ENCODE data around the gene VPS37D. TPM values are rescaled to one million over a fixed set of nuclear protein-coding genes. Genes with fewer than 3 reads are reported as not detected.

Gene VPS37D
- total RNA-seq, 1 experiment from 2014 or later, result 3.7 TPM

DNA sequence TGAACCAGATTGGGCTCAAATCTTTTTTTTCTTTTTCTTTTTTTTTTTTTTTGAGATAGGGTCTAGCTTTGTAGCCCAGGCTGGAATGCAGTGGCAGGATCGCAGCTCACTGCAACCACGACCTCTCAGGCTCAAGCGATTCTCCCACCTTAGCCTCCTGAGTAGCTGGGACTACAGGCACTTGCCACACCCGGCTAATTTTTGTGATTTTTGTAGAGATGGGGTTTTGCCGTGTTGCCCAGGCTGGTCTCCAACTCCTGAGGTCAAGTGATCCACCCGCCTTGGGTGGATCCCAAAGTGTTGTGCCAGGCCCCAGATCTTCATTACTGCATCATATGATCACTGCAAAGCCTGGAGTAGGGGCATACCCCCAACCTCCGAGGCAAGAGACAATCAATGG, 12.9 kb downstream of the VPS37D start:
- DNase-seq (ENCODE audit: low spot score), result no peak

DNA sequence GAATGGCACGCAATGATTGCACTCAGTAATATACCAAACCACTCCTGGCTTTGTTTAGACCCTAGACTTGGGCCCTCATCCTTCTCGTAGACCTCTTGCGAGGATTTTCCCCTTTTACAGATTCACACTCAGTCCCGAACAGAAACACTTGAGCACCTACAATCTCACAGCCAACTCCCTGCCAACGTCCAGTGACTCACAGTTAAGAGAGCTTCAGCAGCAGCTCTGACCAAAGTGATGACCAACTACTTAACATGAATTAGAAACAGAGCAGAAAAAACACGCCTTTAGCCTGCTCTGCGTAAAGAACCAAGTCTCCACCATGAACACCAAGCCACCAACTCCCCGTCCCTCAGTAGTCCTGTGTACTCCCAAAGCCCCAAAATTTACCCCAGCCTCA, 13.4 kb downstream of the VPS37D start:
- no peak for DNase-seq (ENCODE audit: low spot score)

DNA sequence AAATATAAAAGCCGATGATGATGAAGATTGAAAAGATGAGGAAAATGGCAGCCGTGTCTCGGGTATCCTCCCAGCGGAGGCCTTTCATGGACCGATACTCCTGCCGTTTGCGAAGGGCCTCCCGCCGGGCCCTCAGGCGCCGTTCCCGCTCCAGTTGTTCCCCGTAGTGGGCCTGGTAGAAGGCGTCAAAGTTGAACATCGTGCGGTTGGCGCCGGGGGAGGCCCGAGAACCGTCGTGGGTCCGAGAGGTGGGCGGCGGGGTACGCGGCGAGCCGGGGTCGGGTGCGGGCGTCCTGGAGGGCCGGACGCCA, 15.1 kb downstream of the VPS37D start:
- no peak for DNase-seq (ENCODE audit: low spot score)

GRCh38 chr7:73683056-73683787, 15.6 kb downstream of the VPS37D start, which contains the start of the genes BUD23 and DNAJC30:
Gene BUD23, plus strand, starts transcription at chr7:73683597. Its CDS starts 29 bp downstream, at chr7:73683626.
Gene DNAJC30, minus strand, starts transcription at chr7:73683453. Its CDS starts 30 bp downstream, at chr7:73683423.
- DNase-seq (ENCODE audit: low spot score), result peak; percentile 96

DNA sequence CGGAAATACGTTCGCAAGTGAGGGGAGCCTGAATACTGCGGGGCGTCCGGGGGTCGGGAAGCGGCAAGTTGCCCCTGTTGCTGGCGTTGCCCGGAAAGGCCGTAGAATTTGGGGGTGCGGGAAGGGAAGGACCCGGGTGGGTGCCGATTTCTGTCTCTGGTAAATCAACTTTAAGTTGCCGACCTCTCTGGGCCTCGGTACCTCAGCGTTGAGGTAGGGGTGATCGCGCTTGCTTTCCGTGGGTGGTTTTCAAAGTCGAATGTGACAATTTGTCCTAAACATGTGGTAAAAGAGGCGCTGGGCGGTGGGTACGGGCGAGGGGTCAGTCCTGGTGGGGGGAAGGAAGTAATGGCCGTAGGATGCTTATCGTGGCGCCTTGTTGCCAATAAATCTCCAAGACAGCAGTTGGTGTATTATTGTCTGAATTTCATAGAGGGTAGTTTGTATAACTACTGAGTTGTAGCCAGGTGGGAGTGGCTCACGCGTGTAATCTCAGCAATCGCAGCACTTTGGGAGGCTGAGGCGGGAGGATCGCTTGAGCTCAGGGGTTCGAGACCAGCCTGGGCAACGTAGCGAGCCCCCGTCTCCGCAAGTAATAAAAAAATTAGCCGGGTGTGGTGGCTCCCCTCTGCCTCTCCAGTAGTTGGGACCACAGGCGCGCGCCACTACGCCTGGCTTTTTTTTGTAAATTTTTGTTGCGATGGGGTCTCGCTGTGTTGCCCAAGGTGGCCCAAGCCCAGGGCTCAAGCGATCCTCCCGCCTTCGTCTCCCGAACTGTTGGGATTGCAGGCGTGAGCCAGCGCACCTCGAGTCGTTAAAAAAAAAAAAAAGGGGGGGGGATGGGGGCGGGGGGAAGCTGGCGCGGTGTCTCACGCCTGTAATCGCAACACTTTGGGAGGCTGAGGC, 16.4 kb downstream of the VPS37D start:
- DNase-seq (ENCODE audit: low spot score), result no peak

DNA sequence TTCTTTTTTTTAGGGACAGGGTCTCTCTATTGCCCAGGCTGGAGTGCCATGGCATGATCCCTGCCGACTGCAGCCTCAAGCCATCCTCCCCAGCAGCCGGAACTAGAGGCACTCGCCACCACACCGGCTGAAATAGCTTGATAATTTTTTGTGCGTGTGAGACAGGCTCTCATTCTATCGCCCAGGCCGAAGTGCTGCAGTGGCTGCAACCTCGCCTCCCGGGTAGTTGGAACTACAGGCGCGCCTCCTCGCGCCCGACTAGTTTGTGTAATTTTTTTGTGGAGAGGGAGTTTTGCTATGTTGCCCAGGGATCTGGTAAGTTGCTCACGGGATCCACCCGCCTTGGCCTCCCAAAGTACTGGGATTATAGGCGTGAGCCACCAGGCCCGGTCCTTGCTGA, 17.7 kb downstream of the VPS37D start:
- no peak for DNase-seq (ENCODE audit: low spot score)

DNA sequence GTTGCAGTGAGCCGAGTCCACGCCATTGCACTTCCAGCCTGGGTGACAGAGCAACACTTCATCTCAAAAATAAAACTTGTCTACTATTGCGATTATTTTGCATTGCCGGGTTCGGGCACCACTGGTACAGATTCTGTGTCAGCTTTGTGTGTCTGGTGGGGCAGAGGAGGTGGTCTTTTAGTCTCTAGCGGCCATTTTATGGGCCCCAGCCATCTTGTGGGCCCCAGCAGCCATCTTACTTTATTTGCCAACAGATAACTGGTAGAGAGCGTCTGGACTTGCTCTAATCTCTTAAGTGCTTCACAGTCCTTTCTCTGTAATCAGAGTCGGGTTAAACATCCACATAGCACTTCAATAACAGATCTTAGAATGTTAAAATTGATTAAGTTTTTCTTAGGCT, 20.7 kb downstream of the VPS37D start:
- no peak for DNase-seq (ENCODE audit: low spot score)

DNA sequence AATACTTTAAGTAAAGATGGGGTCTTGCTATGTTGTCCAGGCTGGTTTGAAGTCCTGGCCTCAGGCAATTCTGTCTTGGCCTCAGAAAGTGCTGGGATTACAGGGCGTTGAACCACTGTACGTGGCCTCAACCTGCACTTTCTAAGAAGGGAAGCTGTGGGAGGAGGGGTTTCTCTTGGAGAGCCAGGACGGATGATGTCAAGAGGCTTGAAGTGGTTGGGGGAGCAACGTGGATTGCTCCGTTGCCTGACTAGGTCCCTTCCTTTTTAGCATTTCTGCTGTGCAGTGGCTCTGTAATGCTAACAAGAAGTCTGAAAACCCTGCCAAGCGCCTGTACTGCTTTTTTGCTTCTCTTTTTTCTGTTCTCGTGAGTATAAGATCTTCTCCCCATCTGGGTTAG, 23.0 kb downstream of the VPS37D start:
- DNase-seq (ENCODE audit: low spot score), result no peak

DNA sequence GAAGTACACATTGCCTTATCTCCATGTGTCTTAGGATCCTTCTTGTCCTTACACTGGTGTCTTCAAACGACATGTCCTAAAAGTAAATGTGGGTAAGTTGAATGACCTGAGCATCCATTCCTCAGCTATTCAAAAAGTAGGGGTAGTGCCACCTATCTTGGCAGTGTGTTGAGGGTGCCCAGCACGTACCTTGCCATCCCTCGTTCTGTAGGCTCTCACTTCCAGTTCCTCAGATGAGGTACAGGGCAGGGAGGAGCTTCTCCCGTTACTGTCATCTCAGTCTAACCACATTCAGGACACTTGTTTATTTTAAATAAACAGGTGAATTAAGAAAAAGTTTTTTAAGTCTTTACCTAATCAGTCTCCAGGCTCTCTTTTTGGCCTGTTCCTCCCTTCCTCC, 28.7 kb downstream of the VPS37D start:
- no peak for DNase-seq (ENCODE audit: low spot score)

DNA sequence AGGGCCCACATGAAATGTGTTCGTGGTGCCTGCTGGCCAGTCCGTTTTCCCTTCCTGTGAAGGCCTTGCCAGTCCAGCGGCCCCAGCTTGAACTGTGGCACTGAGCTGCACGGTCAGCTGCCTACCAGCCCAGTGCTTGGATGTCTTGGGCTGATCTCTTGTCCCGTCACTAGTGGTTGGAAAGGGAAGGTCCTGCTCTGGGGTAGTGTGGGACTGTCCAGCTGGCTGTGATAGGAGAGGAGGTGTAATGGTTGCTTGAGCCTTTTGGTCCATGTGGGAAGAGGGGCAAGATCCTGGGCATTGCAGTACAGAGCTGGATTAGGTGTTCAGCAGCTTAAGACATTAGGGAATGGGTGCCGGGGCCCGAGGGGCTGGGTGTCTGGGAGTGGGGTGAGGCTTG, 30.8 kb downstream of the VPS37D start:
- no peak for DNase-seq (ENCODE audit: low spot score)

DNA sequence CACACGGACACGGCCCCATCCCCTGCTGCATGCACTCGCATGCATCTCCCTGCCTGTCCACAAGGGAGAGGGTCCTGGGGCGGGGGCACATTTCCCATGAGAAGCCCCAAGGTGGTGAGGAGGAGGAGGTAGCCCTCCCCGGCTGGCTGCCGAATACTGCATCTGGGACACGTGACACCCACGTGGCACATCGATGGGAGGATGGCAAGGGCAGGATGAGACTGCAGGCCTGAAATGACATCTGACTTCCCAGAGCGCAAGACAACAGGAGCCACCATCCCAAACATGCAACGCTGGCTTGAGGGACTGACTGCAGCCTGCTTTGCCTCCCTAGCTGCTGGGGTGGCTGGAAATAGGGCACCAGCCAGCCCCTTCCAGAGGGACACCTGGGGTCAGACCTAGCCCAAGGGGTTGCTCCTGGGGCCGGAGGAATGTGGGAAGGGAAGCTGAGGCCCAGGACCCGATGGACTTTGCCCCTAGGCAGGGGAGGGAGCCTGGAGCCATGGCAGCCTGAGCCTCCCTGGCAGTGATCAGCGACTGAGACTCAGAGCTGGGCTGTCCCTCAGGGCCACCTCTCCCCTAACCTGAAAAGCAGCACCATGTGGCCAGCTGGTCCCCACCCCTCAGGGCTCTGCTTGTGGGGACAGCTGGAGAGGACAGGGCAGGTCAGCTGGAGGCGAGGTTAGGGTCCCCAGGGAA, 31.9 kb downstream of the VPS37D start:
- no peak for DNase-seq (ENCODE audit: low spot score)

DNA sequence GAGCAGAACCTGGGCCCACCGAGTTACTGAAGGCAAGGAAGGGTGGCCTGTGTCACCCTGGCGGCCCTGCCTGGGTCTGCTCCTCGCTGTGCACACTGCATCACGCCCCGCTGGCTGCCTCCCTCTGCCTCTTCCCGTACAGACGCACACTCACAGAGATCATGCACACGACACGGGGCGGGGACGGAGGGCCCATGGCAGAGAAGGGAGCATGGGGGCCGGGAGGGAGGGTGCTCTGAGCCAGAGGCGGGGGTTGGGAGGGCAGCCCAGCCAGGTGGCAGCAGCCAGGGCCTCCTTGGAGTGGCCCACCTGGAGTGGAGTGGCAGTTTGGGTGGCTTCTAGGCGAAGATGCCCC, 32.4 kb downstream of the VPS37D start:
- DNase-seq (ENCODE audit: low spot score), result no peak

DNA sequence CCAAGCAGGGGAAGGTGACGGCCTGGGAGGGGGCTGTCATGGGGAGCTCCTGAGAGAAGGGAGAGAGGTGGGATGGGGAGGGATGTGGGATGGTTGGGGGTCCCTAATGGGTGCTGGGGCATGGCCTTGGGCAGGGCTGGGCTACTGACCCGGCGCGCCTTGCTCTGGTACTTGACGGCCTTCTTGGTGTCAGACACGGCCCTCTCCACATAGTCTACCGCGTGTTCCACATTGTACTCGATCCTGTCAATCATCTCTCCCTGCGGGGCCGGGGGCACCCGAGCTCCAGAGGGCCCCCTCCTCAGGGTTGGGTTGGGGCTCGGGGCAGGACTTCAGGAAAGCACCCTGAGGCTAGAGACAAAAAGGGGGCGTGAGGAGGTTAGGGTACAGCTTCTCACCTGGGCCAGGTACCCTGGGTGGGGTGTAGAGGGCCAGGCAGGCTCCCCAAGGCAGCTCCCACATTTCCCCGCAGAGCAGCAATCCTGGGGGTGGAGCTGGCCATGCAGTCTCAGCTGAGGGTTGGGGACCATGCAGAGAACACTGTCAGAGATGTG, 33.0 kb downstream of the VPS37D start:
- no peak for DNase-seq (ENCODE audit: low spot score)

GRCh38 chr7:73701357-73701995, 33.8 kb downstream of the VPS37D start:
- peak; percentile 76 for DNase-seq (ENCODE audit: low spot score)

GRCh38 chr7:73702226-73702625, 34.6 kb downstream of the VPS37D start:
- DNase-seq (ENCODE audit: low spot score), result no peak

DNA sequence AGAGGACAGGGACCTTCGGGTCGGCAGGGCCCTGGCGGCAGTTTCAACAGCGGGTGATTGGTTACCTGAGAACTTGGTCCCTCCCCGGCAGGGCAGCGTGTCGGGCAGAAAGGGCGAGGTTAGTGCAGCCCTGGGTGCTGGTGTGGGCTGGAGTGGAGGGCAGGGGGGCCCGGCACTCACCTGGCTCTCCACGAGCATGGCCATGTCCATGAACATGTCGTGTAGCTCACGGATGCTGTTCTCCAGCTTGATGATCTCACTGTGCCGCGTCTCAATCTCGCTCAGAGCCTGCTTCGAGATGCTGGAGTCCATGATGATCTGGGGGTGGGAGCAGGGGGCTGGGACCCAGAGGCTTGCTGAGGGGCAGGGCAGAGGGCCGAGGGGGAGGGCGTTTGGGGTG, 35.0 kb downstream of the VPS37D start:
- DNase-seq (ENCODE audit: low spot score), result no peak

DNA sequence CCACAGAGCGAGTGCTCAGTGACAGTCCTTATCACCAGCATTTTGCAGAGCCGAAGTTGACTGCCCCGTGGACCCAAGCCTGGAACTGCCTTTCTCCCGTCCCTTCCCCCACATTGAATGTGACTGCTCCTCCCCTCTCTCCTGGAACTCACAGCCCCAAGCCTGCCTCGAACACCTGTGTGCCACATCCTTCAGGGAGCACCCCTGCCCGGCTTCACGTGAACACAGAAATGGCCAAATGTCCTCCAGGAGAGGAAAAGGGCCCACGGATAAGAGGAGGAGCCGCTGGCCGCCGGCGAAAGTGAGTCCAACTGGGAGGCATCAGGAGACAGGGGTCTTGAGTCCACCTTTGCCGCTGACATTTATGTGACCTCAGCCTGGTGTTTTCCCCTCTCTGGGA, 35.6 kb downstream of the VPS37D start:
- no peak for DNase-seq (ENCODE audit: low spot score)

DNA sequence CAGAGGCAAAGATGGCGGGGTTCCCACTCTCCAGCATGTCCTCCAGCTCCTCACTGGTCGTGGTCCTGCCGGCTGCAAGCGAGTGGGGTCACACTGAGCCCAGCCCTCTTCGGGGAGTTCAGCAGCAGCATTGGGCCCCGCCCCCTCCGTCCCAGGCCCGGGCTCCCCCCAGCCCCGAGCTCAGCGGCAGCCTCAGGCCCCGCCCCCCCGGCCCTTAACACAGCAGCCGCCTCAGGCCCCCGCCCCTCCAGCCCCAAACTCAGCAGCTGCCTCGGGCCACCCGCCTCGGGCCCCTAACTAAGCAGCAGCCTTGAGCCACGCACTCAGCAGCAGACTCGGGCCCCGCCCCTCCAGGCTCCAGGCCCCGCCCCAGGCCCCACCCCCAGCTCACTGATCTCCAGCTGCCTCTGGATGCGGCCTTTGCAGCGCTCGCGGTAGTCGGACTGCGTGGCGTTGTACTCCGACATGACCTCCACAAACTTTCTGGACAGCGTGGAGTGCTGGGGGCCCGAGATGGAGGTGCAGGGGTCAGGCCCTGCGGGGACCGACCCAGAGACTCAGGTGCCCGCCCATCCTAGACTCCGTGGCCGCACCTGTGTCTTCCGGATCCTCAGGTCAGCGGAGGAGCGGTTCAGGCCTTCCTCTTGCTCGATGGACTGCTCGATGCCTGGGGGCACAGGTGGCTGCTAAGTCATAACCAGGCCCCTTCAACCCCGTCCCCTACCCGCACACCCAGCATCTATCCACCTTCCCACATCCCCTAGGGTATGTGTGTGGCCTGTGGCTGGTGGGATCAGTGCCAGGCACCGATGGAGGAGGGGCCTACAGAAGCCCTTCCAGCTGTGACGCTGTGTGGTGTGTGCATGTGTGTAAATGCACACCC, 36.4 kb downstream of the VPS37D start:
- DNase-seq (ENCODE audit: low spot score), result no peak

DNA sequence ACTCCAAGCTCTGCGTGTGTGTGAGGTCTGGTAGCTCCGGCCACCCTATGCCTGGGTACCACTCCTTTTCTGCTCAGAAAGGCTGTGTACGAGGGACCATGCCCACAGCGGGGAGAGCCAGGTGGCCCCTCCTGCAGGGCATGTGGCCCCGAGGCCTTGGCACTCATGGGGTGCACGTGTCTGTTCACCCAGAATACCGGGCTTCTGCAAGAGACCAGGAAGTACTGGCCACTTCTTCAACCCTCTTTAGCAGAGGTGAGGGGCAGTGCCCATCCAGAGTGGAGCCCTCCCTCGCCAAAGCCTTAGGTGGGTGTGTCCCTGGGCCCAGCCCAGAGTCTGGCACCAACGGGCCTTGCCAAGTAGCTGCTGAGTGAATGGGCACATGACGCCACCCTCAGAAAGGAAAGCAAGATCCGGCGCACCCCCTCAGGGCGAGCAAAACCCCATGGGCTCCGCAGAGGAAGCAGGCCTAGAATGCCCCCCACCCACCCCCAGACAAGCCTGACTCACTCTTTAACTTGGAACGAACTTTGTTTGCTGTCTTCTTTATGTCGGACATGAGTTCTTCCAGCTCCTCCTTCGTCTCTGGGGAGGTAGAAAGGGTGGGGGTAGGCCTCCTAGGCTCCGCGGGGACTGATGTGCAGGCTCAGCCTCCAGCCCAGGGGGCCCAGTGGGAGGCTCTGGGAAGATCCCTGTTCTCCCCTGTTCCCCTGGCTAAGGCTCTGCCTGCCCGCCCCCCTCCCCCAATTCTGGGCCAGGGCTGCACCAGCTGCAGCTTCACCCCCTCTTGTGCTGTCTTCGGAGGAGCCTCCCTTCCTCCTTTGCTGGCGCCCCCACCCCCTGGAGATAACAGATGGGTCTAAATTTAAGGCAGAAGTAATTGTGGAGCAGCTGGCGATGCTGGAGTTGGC, 37.3 kb downstream of the VPS37D start:
- peak; percentile 51 for DNase-seq (ENCODE audit: low spot score)

GRCh38 chr7:73705551-73705920, 37.9 kb downstream of the VPS37D start:
- no peak for DNase-seq (ENCODE audit: low spot score)

Data from H4 (cell line).